H1 (cell line): ENCODE measurements around the gene GAS6.

Experiments used
- CEBPB ChIP-seq: IDR thresholded peaks from 2 replicates; pipeline ENCODE4 v1.6.1; 2012; ENCODE audit warnings: low read depth, low read length
- CTCF ChIP-seq, 3 experiments: IDR thresholded peaks; 1 replicate in 2 of 3; 2 replicates in 1 of 3; pipeline versions ENCODE4 v1.5.1 to v1.6.1; 2011; ENCODE audit warnings: low read length in 3 of 3, mild to moderate bottlenecking in 3 of 3, inconsistent platforms in 2 of 3, low read depth in 1 of 3, moderate library complexity in 1 of 3; ENCODE audit not compliant: insufficient read depth in 1 of 3; ENCODE audit errors: control extremely low read depth in 1 of 3
- EP300 ChIP-seq, 2 experiments: IDR thresholded peaks; 1 replicate in 1 of 2; 2 replicates in 1 of 2; pipeline ENCODE4 v1.6.1; 2011 to 2012; ENCODE audit warnings: low read depth in 2 of 2, low read length in 2 of 2, mild to moderate bottlenecking in 2 of 2, borderline replicate concordance in 1 of 2, inconsistent platforms in 1 of 2, moderate library complexity in 1 of 2
- FOSL1 ChIP-seq: IDR thresholded peaks from 2 replicates; pipeline ENCODE4 v1.6.1; 2011; ENCODE audit warnings: mild to moderate bottlenecking, low read depth, low read length, moderate library complexity; ENCODE audit not compliant: insufficient read depth
- POLR2A ChIP-seq, 2 experiments: IDR thresholded peaks; 1 replicate in 1 of 2; 2 replicates in 1 of 2; pipeline ENCODE4 v1.6.1; 2011; ENCODE audit warnings: low read depth in 2 of 2, low read length in 2 of 2, mild to moderate bottlenecking in 2 of 2; ENCODE audit errors: control extremely low read depth in 1 of 2
- POLR2AphosphoS5 ChIP-seq: IDR thresholded peaks from 2 replicates; pipeline ENCODE4 v1.6.1; 2011; ENCODE audit warnings: low read depth, low read length
- TCF12 ChIP-seq: IDR thresholded peaks from 2 replicates; pipeline ENCODE4 v1.6.1; 2011; ENCODE audit warnings: low read depth, mild to moderate bottlenecking, low read length
- YY1 ChIP-seq: IDR thresholded peaks from 2 replicates; pipeline ENCODE4 v1.6.1; 2011; ENCODE audit warnings: low read depth, mild to moderate bottlenecking, low read length

- no peak for TF ChIP-seq CTCF (IDR thresholded peaks at IDR 0.05; ENCODE audit: control extremely low read depth in 1 of 3, insufficient read depth in 1 of 3, low read depth in 1 of 3, low read length in 3 of 3)
- no peak for TF ChIP-seq EP300 (IDR thresholded peaks at IDR 0.05; ENCODE audit: borderline replicate concordance in 1 of 2, low read depth in 2 of 2, low read length in 2 of 2)
- no peak for TF ChIP-seq YY1
- TF ChIP-seq FOSL1: no peak
- TF ChIP-seq CEBPB: no peak
- TF ChIP-seq POLR2AphosphoS5: no peak
- TF ChIP-seq TCF12: no peak
- TF ChIP-seq POLR2A (IDR thresholded peaks at IDR 0.05; ENCODE audit: control extremely low read depth in 1 of 2, low read depth in 2 of 2, low read length in 2 of 2): no peak
Observed at GRCh38 chr13:113846636-113847318, 17.1 kb downstream of the GAS6 start.
